Bone marrow (tissue), 2 donors: Measurements from ENCODE around the gene NIP7.
"Not testable (repeated sequence)": the region's sequence is repeated elsewhere in the genome, so short reads cannot be mapped to it uniquely, and the experiment has no call there.

Source experiments
- DNase-seq, 2 donors: peaks; one replicate each; lab custom pipeline; 2025; lab: John Stamatoyannopoulos, UW

NIP7 gene

GRCh38 chr16:69345923-69346322 lies 6.4 kb downstream of the NIP7 start:
- DNase-seq: no peak

GRCh38 chr16:69346683-69347082 lies 7.1 kb downstream of the NIP7 start:
- no peak for DNase-seq

- no peak for DNase-seq
Observed at GRCh38 chr16:69348222-69348621, 8.7 kb downstream of the NIP7 start.

- DNase-seq: no peak
Observed at GRCh38 chr16:69349536-69349935, 10.0 kb downstream of the NIP7 start.

- no peak for DNase-seq
Observed at GRCh38 chr16:69350536-69351133, 11.1 kb downstream of the NIP7 start.

GRCh38 chr16:69351309-69352027 lies 11.9 kb downstream of the NIP7 start, which contains the start of gene TMED6:
Gene TMED6, minus strand, starts transcription at chr16:69351786. Its CDS starts 33 bp downstream, at chr16:69351753.
- DNase-seq: no peak

- DNase-seq: not testable (repeated sequence)
Observed at GRCh38 chr16:69360070-69360469, 20.5 kb downstream of the NIP7 start.

- no peak for DNase-seq
Observed at GRCh38 chr16:69363281-69363717, 23.7 kb downstream of the NIP7 start.

GRCh38 chr16:69364088-69364487 lies 24.5 kb downstream of the NIP7 start:
- no peak for DNase-seq

GRCh38 chr16:69365901-69366300 lies 26.3 kb downstream of the NIP7 start:
- DNase-seq: no peak

- DNase-seq: no peak
Observed at GRCh38 chr16:69366431-69366830, 26.9 kb downstream of the NIP7 start.

- no peak for DNase-seq
Observed at GRCh38 chr16:69367980-69368379, 28.4 kb downstream of the NIP7 start.

- DNase-seq: no peak
Observed at GRCh38 chr16:69368866-69369265, 29.3 kb downstream of the NIP7 start.

GRCh38 chr16:69371564-69371963 lies 32.0 kb downstream of the NIP7 start:
- DNase-seq: no peak

- no peak for DNase-seq
Observed at GRCh38 chr16:69373019-69373418, 33.4 kb downstream of the NIP7 start.

- no peak for DNase-seq
Observed at GRCh38 chr16:69376393-69377059, 37.0 kb downstream of the NIP7 start.

GRCh38 chr16:69378036-69378435 lies 38.5 kb downstream of the NIP7 start:
- DNase-seq: no peak

GRCh38 chr16:69378760-69379159 lies 39.2 kb downstream of the NIP7 start:
- DNase-seq: no peak

GRCh38 chr16:69381231-69381630 lies 41.7 kb downstream of the NIP7 start:
- DNase-seq: peak in 1 of 2 donors; percentile 60

GRCh38 chr16:69382421-69382820 lies 42.8 kb downstream of the NIP7 start:
- DNase-seq: no peak

GRCh38 chr16:69384974-69385373 lies 45.4 kb downstream of the NIP7 start:
- no peak for DNase-seq

GRCh38 chr16:69386596-69386995 lies 47.0 kb downstream of the NIP7 start:
- no peak for DNase-seq
